CD14-positive monocyte (primary cell): ENCODE data around the gene MRNIP. TPM values are rescaled to one million over a fixed set of nuclear protein-coding genes. Genes with fewer than 3 reads are reported as not detected.

ENCODE experiments used
- DNase-seq, 3 donors: peaks; one replicate each; pipeline ENCODE4 v3.0.0-alpha.2; 2011 to 2022
- H2AFZ ChIP-seq: 2 replicates; pipeline ENCODE4 v1.6.0; 2012; ENCODE audit warnings: mild to moderate bottlenecking, low read depth, low read length, inconsistent platforms; ENCODE audit not compliant: insufficient read depth, poor library complexity, severe bottlenecking
- H3K27ac ChIP-seq, 2 donors: 1 replicate in 1 of 2; 2 replicates in 1 of 2; pipeline ENCODE4 v1.5.1; 2012 to 2013; ENCODE audit warnings: low read length in 2 of 2, control low read depth in 1 of 2, inconsistent platforms in 1 of 2, low read depth in 1 of 2, mild to moderate bottlenecking in 1 of 2
- H3K27me3 ChIP-seq, 2 donors: one replicate each; pipeline versions ENCODE4 v1.6.0 to v1.6.1; 2011 to 2013; ENCODE audit warnings: low read length in 2 of 2; ENCODE audit not compliant: control insufficient read depth in 2 of 2, insufficient read depth in 2 of 2
- H3K36me3 ChIP-seq, 2 donors: replicated peaks in 1 of 2; 1 replicate in 1 of 2; 2 replicates in 1 of 2; pipeline versions ENCODE4 v1.5.1 to v1.6.1; 2012 to 2013; ENCODE audit warnings: low read length in 2 of 2, control low read depth in 1 of 2, inconsistent platforms in 1 of 2, mild to moderate bottlenecking in 1 of 2; ENCODE audit not compliant: insufficient read depth in 2 of 2, control insufficient read depth in 1 of 2
- H3K4me1 ChIP-seq, 2 donors: 1 replicate in 1 of 2; 2 replicates in 1 of 2; pipeline versions ENCODE4 v1.5.1 to v1.6.1; 2012 to 2013; ENCODE audit warnings: low read length in 2 of 2, control low read depth in 1 of 2, inconsistent platforms in 1 of 2, mild to moderate bottlenecking in 1 of 2, moderate library complexity in 1 of 2; ENCODE audit not compliant: insufficient read depth in 2 of 2, control insufficient read depth in 1 of 2
- H3K4me2 ChIP-seq: replicated peaks from 2 replicates; pipeline ENCODE3; 2012; ENCODE audit warnings: low read length, moderate library complexity, mild to moderate bottlenecking; ENCODE audit not compliant: poor library complexity, severe bottlenecking; ENCODE audit errors: extremely low read depth
- H3K4me3 ChIP-seq, 3 experiments: fragments of 200-600 bp in 1 of 3; sonication (generic) in 1 of 3; replicated peaks in 1 of 3; 1 replicate in 2 of 3; 2 replicates in 1 of 3; pipeline ENCODE4 v1.5.1; 2011 to 2013; ENCODE audit warnings: low read length in 3 of 3, mild to moderate bottlenecking in 3 of 3, control low read depth in 2 of 3, low read depth in 2 of 3, inconsistent platforms in 1 of 3, moderate library complexity in 1 of 3
- H3K79me2 ChIP-seq: 2 replicates; pipeline ENCODE4 v1.6.0; 2012; ENCODE audit warnings: mild to moderate bottlenecking, control low read depth, inconsistent platforms, low read length, moderate library complexity; ENCODE audit not compliant: insufficient read depth
- H3K9ac ChIP-seq: 2 replicates; pipeline ENCODE4 v1.6.0; 2017; ENCODE audit warnings: low read length, mild to moderate bottlenecking; ENCODE audit not compliant: insufficient read depth, poor library complexity, severe bottlenecking
- H3K9me3 ChIP-seq, 2 donors: replicated peaks in 1 of 2; 1 replicate in 1 of 2; 2 replicates in 1 of 2; pipeline versions ENCODE4 v1.5.1 to v1.6.1; 2012 to 2013; ENCODE audit warnings: low read length in 2 of 2, control low read depth in 1 of 2; ENCODE audit not compliant: control insufficient read depth in 1 of 2, insufficient read depth in 1 of 2
- H4K20me1 ChIP-seq: 2 replicates; pipeline ENCODE4 v1.6.0; 2012; ENCODE audit warnings: mild to moderate bottlenecking, low read length, control low read depth, moderate library complexity; ENCODE audit not compliant: insufficient read depth
- H3K27ac Mint-ChIP-seq, 7 donors: one replicate each; pipeline ENCODE4 v1.8.0; 2020; ENCODE audit warnings: mild to moderate bottlenecking in 7 of 7, mixed read lengths in 7 of 7, moderate library complexity in 6 of 7, inconsistent platforms in 2 of 7
- H3K27me3 Mint-ChIP-seq, 3 donors: one replicate each; pipeline ENCODE4 v1.8.0; 2021 to 2022; ENCODE audit warnings: low read depth in 3 of 3, mild to moderate bottlenecking in 3 of 3, mixed read lengths in 3 of 3, moderate library complexity in 3 of 3, inconsistent platforms in 1 of 3
- H3K36me3 Mint-ChIP-seq, 2 donors: one replicate each; pipeline ENCODE4 v1.8.0; 2020; ENCODE audit warnings: mixed read lengths in 2 of 2, inconsistent platforms in 1 of 2, mild to moderate bottlenecking in 1 of 2
- H3K4me1 Mint-ChIP-seq: one replicate; pipeline ENCODE4 v1.8.0; 2020; ENCODE audit warnings: mild to moderate bottlenecking, mixed read lengths
- H3K4me3 Mint-ChIP-seq, 2 donors: one replicate each; pipeline ENCODE4 v1.8.0; 2020; ENCODE audit warnings: mild to moderate bottlenecking in 2 of 2, mixed read lengths in 2 of 2, moderate library complexity in 1 of 2
- H3K9me3 Mint-ChIP-seq, 7 donors: one replicate each; pipeline ENCODE4 v1.8.0; 2020 to 2022; ENCODE audit warnings: mixed read lengths in 7 of 7, mild to moderate bottlenecking in 6 of 7, moderate library complexity in 6 of 7, inconsistent platforms in 2 of 7
- CTCF ChIP-seq: fragments of 200-600 bp; IDR thresholded peaks from one replicate; pipeline ENCODE4 v1.8.0; 2022; ENCODE audit warnings: antibody characterized with exemption, mild to moderate bottlenecking
- WGBS: methylation state at CpG from one replicate; pipeline ENCODE4 v1.1.5; 2013; ENCODE audit warnings: missing lambda C conversion rate; ENCODE audit not compliant: insufficient coverage; 5-methylcytosine and 5-hydroxymethylcytosine counted together
- intact Hi-C, 2 donors: fragments of 100-400 bp; cut with micrococcal nuclease; formaldehyde crosslinking; loops; one replicate each; pipeline versions ENCODE4 v1.15.0 to v1.15.1; 2023
- polyA plus RNA-seq, 3 donors: library from polyadenylated mRNA; depleted of rRNA in 1 of 3; unstranded in 2 of 3; stranded (reverse) in 1 of 3; fragments of 300-500 nt in 2 of 3; fragments of >200 nt in 1 of 3; fragmentation: Illumina TruSeq in 2 of 3; gene quantifications; 1 replicate in 2 of 3; 2 replicates in 1 of 3; pipeline ENCODE4 v1.2.3, GENCODE V29; 2012 to 2021

Gene MRNIP
- polyA plus RNA-seq, 3 donors: 1.2 to 23.0 (median 1.4) TPM

- Histone ChIP-seq H2AFZ (no peak overlapping the region), H3K36me3 (peaks cover 57 to 86% of the 10 kb centered on the region in 2 donors), H3K4me3 (no peak overlapping the region), H3K4me1 (peaks cover 9 to 10% of the 10 kb centered on the region in 2 donors), H3K9ac (no peak overlapping the region), H4K20me1 (no peaks in the 10 kb centered on the region), H3K79me2 (no peaks in the 10 kb centered on the region), H3K27ac (no peak overlapping the region), H3K27me3 (no peaks in the 10 kb centered on the region), H3K9me3 (peaks cover 26 to 30% of the 10 kb centered on the region in 2 donors), H3K4me2 (no peak overlapping the region)
- peaks cover 0 to 1% (median 0%) of the 10 kb centered on the region in 3 donors for H3K27me3 Mint-ChIP-seq
- intact Hi-C loops: no loop called here
- peaks cover 22 to 37% (median 29%) of the 10 kb centered on the region in 7 donors for H3K9me3 Mint-ChIP-seq
- H3K4me1 Mint-ChIP-seq: peaks cover 9% of the 10 kb centered on the region
- peaks cover 64 to 83% of the 10 kb centered on the region in 2 donors for H3K36me3 Mint-ChIP-seq
- 89% methylated on average over 24 of the region's 25 CpGs for WGBS
- TF ChIP-seq CTCF: no peak
- no peak for DNase-seq
- H3K4me3 Mint-ChIP-seq: no peak overlapping the region
- peak overlapping the region in 2 of 7 donors; percentile 8 to 48 for H3K27ac Mint-ChIP-seq
These were observed 22.4 kb upstream of the MRNIP start for GRCh38 chr5:179880848-179881590.

GRCh38 chr5:179880066-179880650, 21.5 kb upstream of the MRNIP start:
- H3K9me3 ChIP-seq: peaks cover 23 to 26% of the 10 kb centered on the region in 2 donors
- intact Hi-C loops: no loop called here
- H3K4me2 ChIP-seq: no peak overlapping the region
- peaks cover 63 to 83% of the 10 kb centered on the region in 2 donors for H3K36me3 Mint-ChIP-seq
- H3K27ac ChIP-seq: no peak overlapping the region
- H3K27ac Mint-ChIP-seq: peak overlapping the region in 1 of 7 donors; percentile 8
- H3K9me3 Mint-ChIP-seq: peaks cover 20 to 29% (median 27%) of the 10 kb centered on the region in 7 donors
- no peak for TF ChIP-seq CTCF
- H3K4me3 ChIP-seq: no peak overlapping the region
- no peaks in the 10 kb centered on the region for H4K20me1 ChIP-seq
- no peaks in the 10 kb centered on the region for H3K27me3 ChIP-seq
- no peak for DNase-seq
- H3K4me1 Mint-ChIP-seq: peaks cover 9% of the 10 kb centered on the region
- H2AFZ ChIP-seq: no peak overlapping the region
- H3K4me3 Mint-ChIP-seq: no peak overlapping the region
- H3K79me2 ChIP-seq: no peaks in the 10 kb centered on the region
- WGBS: 96% methylated on average over 8 of the region's 12 CpGs
- H3K27me3 Mint-ChIP-seq: peaks cover 0 to 1% (median 0%) of the 10 kb centered on the region in 3 donors
- H3K9ac ChIP-seq: no peak overlapping the region
- H3K4me1 ChIP-seq: peaks cover 9 to 10% of the 10 kb centered on the region in 2 donors
- peaks cover 57 to 86% of the 10 kb centered on the region in 2 donors for H3K36me3 ChIP-seq
